Hepatocyte (in vitro differentiated cells): Measurements from ENCODE around the gene TBC1D5.

Source experiments
- CTCF ChIP-seq: fragments of 200-600 bp; sonication (generic); IDR thresholded peaks from 2 replicates; pipeline ENCODE4 v1.5.1; 2016; ENCODE audit warnings: antibody characterized with exemption, mild to moderate bottlenecking; ENCODE audit not compliant: poor library complexity
- EZH2phosphoT487 ChIP-seq: fragments of 200-600 bp; sonication (generic); IDR thresholded peaks from one replicate; pipeline ENCODE4 v1.6.1; 2018; ENCODE audit warnings: antibody characterized with exemption, mild to moderate bottlenecking, low read depth, moderate library complexity; ENCODE audit not compliant: unreplicated experiment, severe bottlenecking

- no peak for TF ChIP-seq EZH2phosphoT487
- TF ChIP-seq CTCF = no peak
Observed at GRCh38 chr3:17680530-17680929, 61.9 kb downstream of the TBC1D5 start.
